AG04449 (cell line): Measurements from ENCODE around the gene OR10C1.

Source experiments
- CTCF ChIA-PET: fragments of 350-600 bp; formaldehyde crosslinking; extraction: SDS; loops from one replicate; lab custom pipeline; 2021; ENCODE audit warnings: antibody characterized with exemption; lab: Yijun Ruan, JAX
- POLR2A ChIA-PET: fragments of 400-600, 350-600 bp; formaldehyde crosslinking; extraction: SDS; loops from one replicate; lab custom pipeline; 2020; ENCODE audit warnings: antibody characterized with exemption, inconsistent platforms; lab: Yijun Ruan, JAX
- DNase-seq: peaks from one replicate; pipeline ENCODE4 v3.0.0-alpha.2; 2010; ENCODE audit warnings: low read depth, low spot score
- H3K4me3 ChIP-seq: 2 replicates; pipeline ENCODE4 v1.5.1; 2011; ENCODE audit warnings: low read depth, mild to moderate bottlenecking, control low read depth, low read length
- CTCF ChIP-seq: IDR thresholded peaks from one replicate; pipeline ENCODE4 v1.5.1; 2011; ENCODE audit warnings: mild to moderate bottlenecking, moderate library complexity, low read length, control low read depth, inconsistent platforms; ENCODE audit not compliant: insufficient read depth; ENCODE audit errors: missing control alignments

Gene OR10C1

GRCh38 chr6:29465801-29466200, 26.7 kb downstream of the OR10C1 start:
- ChIA-PET CTCF (no interaction called here), POLR2A (no interaction called here)
- DNase-seq = no peak
- no peak overlapping the region for H3K4me3 ChIP-seq
- no peak for TF ChIP-seq CTCF

- H3K4me3 ChIP-seq = no peak overlapping the region
- no peak for TF ChIP-seq CTCF
- ChIA-PET POLR2A (no interaction called here), CTCF (no interaction called here)
- no peak for DNase-seq
Measured at GRCh38 chr6:29466241-29466640, 27.1 kb downstream of the OR10C1 start.

- ChIA-PET POLR2A (no interaction called here), CTCF (no interaction called here)
- H3K4me3 ChIP-seq = no peak overlapping the region
- TF ChIP-seq CTCF = no peak
- DNase-seq = no peak
Measured at GRCh38 chr6:29474996-29475395, 35.9 kb downstream of the OR10C1 start.

- no peak for TF ChIP-seq CTCF
- ChIA-PET CTCF (no interaction called here), POLR2A (no interaction called here)
- DNase-seq = no peak
- H3K4me3 ChIP-seq = no peak overlapping the region
Measured at GRCh38 chr6:29477923-29478450, 38.9 kb downstream of the OR10C1 start.

- CTCF ChIA-PET = no interaction called here
- TF ChIP-seq CTCF = no peak
- POLR2A ChIA-PET = no interaction called here
- DNase-seq = no peak
- H3K4me3 ChIP-seq = no peak overlapping the region
Measured at GRCh38 chr6:29478740-29479139, 39.6 kb downstream of the OR10C1 start.

GRCh38 chr6:29479560-29479959, 40.5 kb downstream of the OR10C1 start:
- ChIA-PET POLR2A (no interaction called here), CTCF (no interaction called here)
- DNase-seq = no peak
- no peak overlapping the region for H3K4me3 ChIP-seq
- TF ChIP-seq CTCF = no peak
